Gastroesophageal sphincter (tissue), 4 donors: ENCODE results near the gene ADAM22. TPM values are rescaled to one million over a fixed set of nuclear protein-coding genes. Genes with fewer than 3 reads are reported as not detected.
"Not testable (repeated sequence)": the region's sequence is repeated elsewhere in the genome, so short reads cannot be mapped to it uniquely, and the experiment has no call there.

Experiments
- ATAC-seq: fragments of 150-250 bp; one replicate; pipeline ENCODE4 v1.9.1; 2016; ENCODE audit warnings: mild to moderate bottlenecking, moderate library complexity
- H3K27ac ChIP-seq, 4 donors: fragments of 200-600 bp; sonication (generic) in 3 of 4; 1 replicate in 3 of 4; 2 replicates in 1 of 4; pipeline ENCODE4 v1.5.1; 2016 to 2019
- H3K27me3 ChIP-seq: fragments of 200-600 bp; sonication (generic); one replicate; pipeline ENCODE4 v1.5.1; 2019
- H3K36me3 ChIP-seq, 2 donors: fragments of 200-600 bp; sonication (generic); one replicate each; pipeline ENCODE4 v1.5.1; 2019; ENCODE audit warnings: control low read depth in 1 of 2
- H3K4me1 ChIP-seq, 3 donors: fragments of 200-600 bp; sonication (generic); 1 replicate in 2 of 3; 2 replicates in 1 of 3; pipeline ENCODE4 v1.5.1; 2016 to 2019; ENCODE audit warnings: control low read depth in 2 of 3
- H3K4me3 ChIP-seq, 2 donors: fragments of 200-600 bp; sonication (generic); one replicate each; pipeline ENCODE4 v1.5.1; 2019; ENCODE audit warnings: mild to moderate bottlenecking in 1 of 2, moderate library complexity in 1 of 2
- H3K9me3 ChIP-seq, 3 donors: fragments of 200-600 bp; sonication (generic); one replicate each; pipeline ENCODE4 v1.5.1; 2017 to 2019; ENCODE audit warnings: control low read depth in 2 of 3
- CTCF ChIP-seq, 4 experiments: fragments of 200-600 bp in 2 of 4; fragments of 450-650 bp in 2 of 4; sonication (generic) in 1 of 4; IDR thresholded peaks; one replicate each; pipeline ENCODE4 v1.5.1; 2017 to 2019; ENCODE audit warnings: antibody characterized with exemption in 4 of 4, mild to moderate bottlenecking in 2 of 4, moderate library complexity in 2 of 4
- EP300 ChIP-seq: sonication (generic); formaldehyde crosslinking; IDR thresholded peaks from one replicate; pipeline ENCODE4 v1.6.1; 2017; ENCODE audit warnings: antibody characterized with exemption, mild to moderate bottlenecking
- POLR2A ChIP-seq, 2 donors: fragments of 450-650 bp; IDR thresholded peaks; one replicate each; pipeline ENCODE4 v1.6.1; 2017; ENCODE audit warnings: antibody characterized with exemption in 2 of 2, mild to moderate bottlenecking in 2 of 2, moderate library complexity in 1 of 2
- POLR2AphosphoS5 ChIP-seq: sonication (generic); formaldehyde crosslinking; IDR thresholded peaks from one replicate; pipeline ENCODE4 v1.6.1; 2017; ENCODE audit warnings: antibody characterized with exemption
- WGBS, 2 donors: methylation state at CpG; one replicate each; pipeline ENCODE4 v1.1.5; 2018; ENCODE audit warnings: low coverage in 1 of 2; 5-methylcytosine and 5-hydroxymethylcytosine counted together
- total RNA-seq, 4 donors: library from RNA; depleted of rRNA; stranded (reverse); fragments of >200 nt; gene quantifications; one replicate each; pipeline ENCODE4 v1.1.0, GENCODE V29; 2016

ADAM22 gene
- total RNA-seq: 1 to 10 TPM; 1.1 to 3.6 (median 1.7) TPM

GRCh38 chr7:87933953-87934698, at the start of gene ADAM22:
TSS of gene ADAM22 (plus strand) at chr7:87934251. CDS start at chr7:87934466, 215 bp downstream.
- WGBS, 2 donors: 0% methylated on average over 9 of the region's 70 CpGs; no CpG with 5 or more reads in 1 of the 2 donors
- TF ChIP-seq POLR2A (IDR thresholded peaks at IDR 0.05) (no peak), POLR2AphosphoS5 (no peak), CTCF (IDR thresholded peaks at IDR 0.05) (peak in 1 of 4 experiments; percentile 26)
- H3K9me3 ChIP-seq: no peaks in the 10 kb centered on the region
- peaks cover 0 to 14% (median 7%) of the 10 kb centered on the region in 3 donors for H3K4me1 ChIP-seq
- peak within 1 kb of the TSS in 1 of 4 donors; percentile 62 for H3K27ac ChIP-seq
- H3K4me3 ChIP-seq: peak within 1 kb of the TSS; percentile 38 to 73
- ATAC-seq: peak; percentile 94
- no peaks in the 10 kb centered on the region for H3K27me3 ChIP-seq
- no peaks in the 10 kb centered on the region for H3K36me3 ChIP-seq

- TF ChIP-seq EP300 (no peak), POLR2AphosphoS5 (no peak), CTCF (IDR thresholded peaks at IDR 0.05) (no peak), POLR2A (IDR thresholded peaks at IDR 0.05) (no peak)
- Histone ChIP-seq H3K36me3 (peaks cover 0 to 12% of the 10 kb centered on the region in 2 donors), H3K9me3 (no peaks in the 10 kb centered on the region), H3K27me3 (no peaks in the 10 kb centered on the region), H3K4me3 (no peak overlapping the region), H3K4me1 (no peaks in the 10 kb centered on the region), H3K27ac (no peak overlapping the region)
- no peak for ATAC-seq
- 78 to 95% methylated on average over 2 of the region's 2 CpGs for WGBS, 2 donors
Observed at GRCh38 chr7:87885018-87885417, 49.0 kb upstream of the ADAM22 start.

GRCh38 chr7:87886875-87887274, 47.2 kb upstream of the ADAM22 start:
- no peak overlapping the region for H3K4me3 ChIP-seq
- TF ChIP-seq CTCF (IDR thresholded peaks at IDR 0.05): peak in 3 of 4 experiments; percentile 22 to 46 (median 25)
- TF ChIP-seq POLR2AphosphoS5: no peak
- H3K36me3 ChIP-seq: peaks cover 0 to 12% of the 10 kb centered on the region in 2 donors
- no peaks in the 10 kb centered on the region for H3K9me3 ChIP-seq
- H3K27ac ChIP-seq: no peak overlapping the region
- no peak for ATAC-seq
- H3K4me1 ChIP-seq: no peaks in the 10 kb centered on the region
- no peaks in the 10 kb centered on the region for H3K27me3 ChIP-seq

GRCh38 chr7:87895363-87895762, 38.7 kb upstream of the ADAM22 start:
- WGBS, 2 donors: 100% methylated on average over 1 to 2 of the region's 2 CpGs
- Histone ChIP-seq H3K4me3 (no peak overlapping the region), H3K27ac (no peak overlapping the region), H3K27me3 (no peaks in the 10 kb centered on the region), H3K36me3 (peaks cover 0 to 16% of the 10 kb centered on the region in 2 donors), H3K4me1 (no peaks in the 10 kb centered on the region), H3K9me3 (no peaks in the 10 kb centered on the region)
- no peak for ATAC-seq
- TF ChIP-seq POLR2A (IDR thresholded peaks at IDR 0.05): no peak
- no peak for TF ChIP-seq CTCF (IDR thresholded peaks at IDR 0.05)
- TF ChIP-seq EP300: no peak
- TF ChIP-seq POLR2AphosphoS5: no peak

- WGBS, 2 donors: 96 to 100% methylated on average over 1 to 2 of the region's 2 CpGs
- H3K27me3 ChIP-seq: no peaks in the 10 kb centered on the region
- H3K4me3 ChIP-seq: no peak overlapping the region
- no peak overlapping the region for H3K27ac ChIP-seq
- ATAC-seq: no peak
- TF ChIP-seq POLR2A (IDR thresholded peaks at IDR 0.05): no peak
- TF ChIP-seq EP300: no peak
- TF ChIP-seq POLR2AphosphoS5: no peak
- no peak for TF ChIP-seq CTCF (IDR thresholded peaks at IDR 0.05)
- H3K36me3 ChIP-seq: peaks cover 0 to 16% of the 10 kb centered on the region in 2 donors
- no peaks in the 10 kb centered on the region for H3K4me1 ChIP-seq
- no peaks in the 10 kb centered on the region for H3K9me3 ChIP-seq
Observed at GRCh38 chr7:87899255-87899654, 34.8 kb upstream of the ADAM22 start.

GRCh38 chr7:87907136-87907906, 26.7 kb upstream of the ADAM22 start:
- H3K4me3 ChIP-seq, H3K27ac ChIP-seq, ATAC-seq, H3K9me3 ChIP-seq, H3K36me3 ChIP-seq, H3K27me3 ChIP-seq, H3K4me1 ChIP-seq: not testable (repeated sequence)
- WGBS, 2 donors: 78 to 94% methylated on average over 2 to 3 of the region's 3 CpGs

- H3K27me3 ChIP-seq, H3K27ac ChIP-seq, H3K36me3 ChIP-seq, H3K4me1 ChIP-seq, H3K9me3 ChIP-seq, H3K4me3 ChIP-seq, ATAC-seq: not testable (repeated sequence)
- WGBS, 2 donors: 96 to 100% methylated on average over 2 to 4 of the region's 4 CpGs
Observed at GRCh38 chr7:87908814-87909213, 25.2 kb upstream of the ADAM22 start.
